K562 (cell line): ENCODE measurements around the gene TPI1. TPM values are rescaled to one million over a fixed set of nuclear protein-coding genes. Genes with fewer than 3 reads are reported as not detected.
A peak's percentile ranks its signal among the peaks of the same experiment; 100 is the strongest.

Experiments
- ATAC-seq: fragments of 200-7000 bp; cut with Tn5 transposase; 3 replicates; pipeline ENCODE4 v1.9.1; 2020; ENCODE audit warnings: moderate library complexity
- BruUV-seq: library from RNA; stranded (reverse); fragments of 400-500 nt; replicated peaks from 2 replicates; lab custom pipeline; 2021; lab: Mats Ljungman, UMichigan
- CTCF ChIA-PET: fragments of 300-600 bp; formaldehyde crosslinking; extraction: SDS; loops from one replicate; lab custom pipeline; 2021; ENCODE audit warnings: low intra/inter-chr PET ratio; lab: Yijun Ruan, JAX
- POLR2A ChIA-PET: fragments of 300-600, 350-650 bp; sonication (Branson Sonifier 250); formaldehyde crosslinking; extraction: SDS; loops from one replicate; lab custom pipeline; 2021; ENCODE audit warnings: antibody characterized with exemption, inconsistent platforms; lab: Yijun Ruan, JAX
- DNase-seq, 4 experiments: peaks; one replicate each; pipeline versions ENCODE4 v3.0.0 to v3.0.0-alpha.2; 2011 to 2018; ENCODE audit warnings: low spot score in 3 of 4, mixed read lengths in 3 of 4; ENCODE audit errors: extremely low read depth in 1 of 4
- FAIRE-seq: peaks from 2 replicates; lab custom pipeline; 2011; peaks lifted over from hg19 to GRCh38; lab: Jason Lieb, UNC
- H2AFZ ChIP-seq: 2 replicates; pipeline ENCODE4 v1.6.0; 2011; ENCODE audit warnings: low read depth, low read length, control low read depth, inconsistent platforms
- H3K27ac ChIP-seq: fragments of 200-600 bp; 3 replicates; pipeline ENCODE4 v1.8.0; 2011; ENCODE audit warnings: low read depth, mild to moderate bottlenecking, control low read depth, inconsistent platforms, low read length, moderate library complexity, mixed read lengths; ENCODE audit errors: extremely low read depth
- H3K27me3 ChIP-seq, 2 experiments: fragments of 300-600 bp in 1 of 2; 2 replicates in 1 of 2; 3 replicates in 1 of 2; pipeline versions ENCODE4 v1.6.0 to v1.8.0; 2011; ENCODE audit warnings: inconsistent platforms in 2 of 2, low read length in 2 of 2, mild to moderate bottlenecking in 1 of 2, mixed read lengths in 1 of 2, moderate library complexity in 1 of 2; ENCODE audit not compliant: control insufficient read depth in 2 of 2, insufficient read depth in 2 of 2
- H3K36me3 ChIP-seq: fragments of 300-600 bp; 3 replicates; pipeline ENCODE4 v1.8.0; 2011; ENCODE audit warnings: mild to moderate bottlenecking, low read length, inconsistent platforms; ENCODE audit not compliant: control insufficient read depth, insufficient read depth
- H3K4me1 ChIP-seq, 2 experiments: fragments of 200-600 bp in 1 of 2; replicated peaks in 1 of 2; 2 replicates in 1 of 2; 3 replicates in 1 of 2; pipeline versions ENCODE4 v1.5.1 to v1.8.0; 2011; ENCODE audit warnings: inconsistent platforms in 2 of 2, low read length in 2 of 2, mild to moderate bottlenecking in 1 of 2, mixed read lengths in 1 of 2, moderate library complexity in 1 of 2; ENCODE audit not compliant: control insufficient read depth in 2 of 2, insufficient read depth in 2 of 2
- H3K4me2 ChIP-seq: 2 replicates; pipeline ENCODE4 v1.6.1; 2011; ENCODE audit warnings: low read length, control low read depth, inconsistent platforms, mixed read lengths; ENCODE audit not compliant: insufficient read depth
- H3K4me3 ChIP-seq: fragments of 200-600 bp; sonication (generic), shearing (Covaris generic); 2 replicates; pipeline ENCODE4 v1.5.1; 2016; ENCODE audit warnings: control low read depth, inconsistent platforms
- H3K79me2 ChIP-seq: fragments of 200-600 bp; 3 replicates; pipeline ENCODE4 v1.8.0; 2011; ENCODE audit warnings: low read length, inconsistent platforms; ENCODE audit not compliant: control insufficient read depth, insufficient read depth
- H3K9ac ChIP-seq, 2 experiments: 2 replicates each; pipeline versions ENCODE4 v1.6.0 to v1.6.1; 2011; ENCODE audit warnings: low read depth in 2 of 2, low read length in 2 of 2, control low read depth in 1 of 2, inconsistent platforms in 1 of 2, mild to moderate bottlenecking in 1 of 2, mixed read lengths in 1 of 2; ENCODE audit not compliant: insufficient read depth in 1 of 2
- H3K9me1 ChIP-seq: one replicate; pipeline ENCODE4 v1.6.0; 2011; ENCODE audit warnings: inconsistent platforms, mild to moderate bottlenecking, low read length, moderate library complexity; ENCODE audit not compliant: control insufficient read depth, insufficient read depth
- H3K9me3 ChIP-seq: replicated peaks from 2 replicates; pipeline ENCODE4 v1.5.1; 2011; ENCODE audit warnings: low read depth, low read length, inconsistent platforms; ENCODE audit not compliant: control insufficient read depth, insufficient read depth
- H4K20me1 ChIP-seq: replicated peaks from 2 replicates; pipeline ENCODE4 v1.6.1; 2011; ENCODE audit warnings: low read length, inconsistent platforms, mixed read lengths; ENCODE audit not compliant: control insufficient read depth, insufficient read depth
- BRD9 ChIP-seq: fragments of 450-650 bp; IDR thresholded peaks from 2 replicates; pipeline ENCODE4 v1.6.1; 2018; ENCODE audit warnings: low read depth; ENCODE audit not compliant: partially characterized antibody
- CREB3L1 ChIP-seq: fragments of 450-650 bp; IDR thresholded peaks from 2 replicates; pipeline ENCODE4 v1.6.1; 2014; ENCODE audit warnings: low read depth, mild to moderate bottlenecking, moderate library complexity, borderline replicate concordance
- CXXC5 ChIP-seq: fragments of 250-450 bp; sonication (Bioruptor Pico); IDR thresholded peaks from 2 replicates; pipeline ENCODE4 v1.8.0; 2022; ENCODE audit warnings: inconsistent platforms, mild to moderate bottlenecking, moderate library complexity
- FOXP1 ChIP-seq: sonication (generic); formaldehyde crosslinking; IDR thresholded peaks from 2 replicates; pipeline ENCODE4 v1.8.0; 2022; ENCODE audit warnings: mild to moderate bottlenecking, missing genetic modification reagents
- HINFP ChIP-seq: fragments of 450-650 bp; conservative IDR thresholded peaks from 2 replicates; pipeline ENCODE4 v1.6.1; 2016; ENCODE audit warnings: missing genetic modification characterization, low read depth, mild to moderate bottlenecking, control low read depth, missing compliant biosample characterization
- MCM3 ChIP-seq: fragments of 450-650 bp; IDR thresholded peaks from 2 replicates; pipeline ENCODE4 v1.6.1; 2016
- SIRT6 ChIP-seq: IDR thresholded peaks from one replicate; pipeline ENCODE4 v1.6.1; 2012; ENCODE audit warnings: low read depth, mild to moderate bottlenecking, control low read depth, inconsistent platforms, low read length, moderate library complexity
- TAF1 ChIP-seq: IDR thresholded peaks from 2 replicates; pipeline ENCODE4 v1.6.1; 2011; ENCODE audit warnings: mild to moderate bottlenecking, low read length, moderate library complexity; ENCODE audit not compliant: insufficient read depth, control insufficient read depth, severe bottlenecking; ENCODE audit errors: extremely low read depth
- TRIM28 ChIP-seq: fragments of 450-650 bp; IDR thresholded peaks from 2 replicates; pipeline ENCODE4 v1.6.1; 2017
- ZBTB7A ChIP-seq: IDR thresholded peaks from 2 replicates; pipeline ENCODE4 v1.6.1; 2011; ENCODE audit warnings: low read depth, mild to moderate bottlenecking, low read length, moderate library complexity, borderline replicate concordance; ENCODE audit not compliant: control insufficient read depth
- ZNF277 ChIP-seq: fragments of 250-450 bp; sonication (Bioruptor Pico); IDR thresholded peaks from 2 replicates; pipeline ENCODE4 v1.8.0; 2022; ENCODE audit warnings: inconsistent platforms, mild to moderate bottlenecking, moderate library complexity, borderline replicate concordance
- ZNF696 ChIP-seq: fragments of 250-450 bp; sonication (Bioruptor Pico); conservative IDR thresholded peaks from 2 replicates; pipeline ENCODE4 v1.4.0; 2020; ENCODE audit warnings: mild to moderate bottlenecking, moderate library complexity
- ZNF717 ChIP-seq: fragments of 250-450 bp; sonication (Bioruptor Pico); IDR thresholded peaks from 2 replicates; pipeline ENCODE4 v1.5.0; 2021
- WGBS: fragments of 100-300 bp; shearing (Covaris generic); methylation state at CpG from one replicate; pipeline ENCODE4 v1.1.6; 2016; ENCODE audit warnings: low coverage, mixed read lengths; ENCODE audit not compliant: insufficient coverage; ENCODE audit errors: missing lambda C conversion rate; 5-methylcytosine and 5-hydroxymethylcytosine counted together
- in situ Hi-C: fragments of 300-500 bp; cut with MboI; formaldehyde crosslinking; loops from 4 replicates; pipeline ENCODE4 v1.15.0; 2018; ENCODE audit warnings: inconsistent platforms, mixed read lengths
- intact Hi-C: fragments of 100-400 bp; cut with micrococcal nuclease; formaldehyde crosslinking; loops from 2 replicates; pipeline ENCODE4 v1.14.2; 2022
- polyA plus RNA-seq, 8 experiments: library from polyadenylated mRNA; depleted of rRNA in 4 of 8; stranded (reverse) in 5 of 8; unstranded in 3 of 8; fragments of >200 nt; fragmentation: Nextera tagmentation in 2 of 8; fragmentation: Illumina TruSeq in 1 of 8; extraction: Ambion mirVana in 2 of 8; extraction: Trizol in 1 of 8; gene quantifications; 2 replicates each; pipeline versions ENCODE4 v1.2.1 to v1.2.3, GENCODE V29; 2011 to 2014; ENCODE audit warnings: inconsistent platforms in 1 of 8, missing spikeins in 1 of 8
- total RNA-seq, 7 experiments: library from RNA; depleted of rRNA in 6 of 7; stranded (reverse); fragments of >200 nt in 6 of 7; fragmentation: Illumina TruSeq in 2 of 7; extraction: Trizol in 2 of 7; gene quantifications; 2 replicates each; pipeline versions ENCODE4 v1.2.1 to v1.2.3, GENCODE V29; 2011 to 2021; ENCODE audit warnings: low replicate concordance in 1 of 7

The TPI1 gene
- total and polyA plus RNA-seq, 9 of the 15 experiments (the other 6 are each of a cell fraction or from before 2014, with no cell fraction given) = 662 to 4,971 (median 892) TPM

DNA sequence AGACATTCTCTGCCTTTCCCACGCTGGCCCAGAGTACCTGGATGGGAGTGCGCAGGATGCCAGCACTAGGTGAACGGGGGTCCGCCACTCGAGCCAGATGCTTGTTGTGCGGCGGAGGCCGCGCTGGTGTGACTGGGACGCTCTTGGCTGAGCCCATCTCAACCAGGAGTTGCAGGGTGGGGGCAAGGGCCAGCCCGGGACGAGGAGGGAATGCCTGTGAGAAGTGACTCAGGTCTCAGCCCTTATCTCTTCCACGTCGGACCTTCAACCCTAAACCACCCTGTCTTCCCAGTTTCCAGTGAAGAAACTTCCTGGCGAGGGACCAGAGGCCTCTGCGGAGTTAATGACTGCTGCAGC lies 16.6 kb upstream of the TPI1 start (continued):
- TF ChIP-seq SIRT6 (no peak), ZBTB7A (no peak), CXXC5 (CRISPR knock-in tag) (peak; percentile 55; the same call in 1 of the 2 replicates), ZNF277 (CRISPR knock-in tag) (no peak), MCM3 (no peak), TRIM28 (no peak), FOXP1 (CRISPR knock-in tag) (peak; percentile 25; the same call in 1 of the 2 replicates)

DNA sequence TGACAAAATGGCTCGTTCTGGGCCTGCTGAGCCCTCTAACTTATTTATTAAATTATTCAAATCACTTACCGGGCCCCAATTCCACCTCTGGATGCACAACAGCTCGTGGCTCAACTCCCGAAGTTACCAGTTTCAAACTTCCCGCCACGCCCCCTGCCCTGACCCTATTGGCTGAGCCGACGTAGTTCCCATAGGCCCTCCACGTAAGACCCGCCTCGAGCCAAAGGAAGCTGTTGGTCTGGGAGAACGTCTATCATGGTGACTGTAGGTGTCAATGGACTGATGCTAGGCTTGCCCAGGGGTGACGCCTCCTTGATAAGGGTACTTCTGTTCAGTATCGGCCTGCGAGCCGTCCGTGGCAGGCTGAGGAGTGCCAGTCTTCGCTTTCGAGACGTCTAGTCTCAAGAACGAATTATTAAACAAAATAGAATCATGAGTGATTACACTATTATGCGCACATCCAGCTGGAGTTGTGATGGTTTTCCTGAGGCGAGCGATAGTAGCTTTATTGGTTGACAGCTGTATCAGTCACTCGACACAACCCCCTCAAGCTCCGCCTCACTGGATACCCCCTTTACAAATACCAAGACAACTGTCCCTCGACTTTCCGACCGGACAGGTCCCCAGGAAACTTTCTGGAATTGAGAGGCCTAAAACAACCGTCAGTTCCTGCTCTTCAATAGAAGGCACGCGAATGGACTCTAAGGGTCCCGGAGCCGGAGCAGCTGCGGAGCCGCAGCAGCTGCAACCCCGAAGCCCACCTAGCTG lies 16.0 kb upstream of the TPI1 start, which contains the start of gene CDCA3:
TSS of gene CDCA3 (minus strand) at position 134 of the 768 bp plus-strand sequence. CDS start 334 bp downstream, outside the sequence.
- 0% methylated on average over 33 of the region's 37 CpGs for WGBS
- no peaks in the 10 kb centered on the region; the same call in 1 of the 2 replicates for H4K20me1 ChIP-seq
- CTCF ChIA-PET = no interaction called here
- no peaks in the 10 kb centered on the region for H3K27me3 ChIP-seq
- H3K4me1 ChIP-seq = peaks cover 12 to 18% of the 10 kb centered on the region in 2 experiments; a peak in 4 of 5 replicates
- H3K36me3 ChIP-seq = peaks cover 67% of the 10 kb centered on the region; the same call in 2 of the 3 replicates
- no TSS peak for BruUV-seq
- FAIRE-seq (peak; percentile 99), DNase-seq (peak; percentile 94 to 98 (median 96)), ATAC-seq (peak; percentile 86)
- POLR2A ChIA-PET = interaction anchor here (0.6 to 7.4 kb wide), 14 partner anchors 7 to 317 kb away, joined by 3 to 174 read pairs (median 4); partner anchors contain the start of genes C12orf57, COPS7A, GAPDH and GNB3
- H3K4me3 ChIP-seq = peak within 1 kb of the TSS; percentile 79
- H3K27ac ChIP-seq = peak within 1 kb of the TSS; percentile 87
- in situ Hi-C loops = no loop called here
- H3K4me2 ChIP-seq = peak within 1 kb of the TSS; percentile 88
- intact Hi-C loops = no loop called here
- H3K9me3 ChIP-seq = no peaks in the 10 kb centered on the region
- H3K9ac ChIP-seq = peak within 1 kb of the TSS; percentile 89 to 96
- peak within 1 kb of the TSS; percentile 87 for H2AFZ ChIP-seq
- peaks cover 53% of the 10 kb centered on the region for H3K79me2 ChIP-seq
- peaks cover 3% of the 10 kb centered on the region for H3K9me1 ChIP-seq
- no peak for TF ChIP-seq ZNF717 (CRISPR knock-in tag)
- 0 out of 2 replicates have a peak, but pooled peaks have one; percentile 4 for TF ChIP-seq CREB3L1
- peak; percentile 23 for TF ChIP-seq TAF1
- peak; percentile 21 for TF ChIP-seq BRD9
- no peak for TF ChIP-seq ZNF696 (CRISPR knock-in tag)
- TF ChIP-seq HINFP (tag) = no peak
